Measurements from ENCODE around the gene SCAMP2.

SCAMP2 gene

GRCh38 chr15:74845208-74845568, 28.0 kb downstream of the SCAMP2 start:
- DNase-seq (ENCODE audit: low read depth): no peak
- TF ChIP-seq MAX (IDR thresholded peaks at IDR 0.05; ENCODE audit: low read depth, low read length) (no peak), MYC (IDR thresholded peaks at IDR 0.05; ENCODE audit: low read depth, low read length) (no peak), CTCF (IDR thresholded peaks at IDR 0.05; ENCODE audit: low read depth, low read length) (no peak), POLR2A (IDR thresholded peaks at IDR 0.05; ENCODE audit: extremely low read depth, insufficient read length) (no peak)
- no peak overlapping the region for H3K4me3 ChIP-seq (ENCODE audit: low read depth, low read length)

GRCh38 chr15:74844319-74845207, 28.6 kb downstream of the SCAMP2 start:
- TF ChIP-seq POLR2A (IDR thresholded peaks at IDR 0.05; ENCODE audit: extremely low read depth, insufficient read length): no peak
- no peak overlapping the region for H3K4me3 ChIP-seq (ENCODE audit: low read depth, low read length)
- no peak for DNase-seq (ENCODE audit: low read depth)

- TF ChIP-seq CTCF (IDR thresholded peaks at IDR 0.05; ENCODE audit: low read depth, low read length) (no peak), MYC (IDR thresholded peaks at IDR 0.05; ENCODE audit: low read depth, low read length) (no peak), MAX (IDR thresholded peaks at IDR 0.05; ENCODE audit: low read depth, low read length) (no peak), POLR2A (IDR thresholded peaks at IDR 0.05; ENCODE audit: extremely low read depth, insufficient read length) (no peak)
- DNase-seq (ENCODE audit: low read depth): peak; percentile 33
- peak overlapping the region; percentile 55 for H3K4me3 ChIP-seq (ENCODE audit: low read depth, low read length)
Measured at GRCh38 chr15:74843891-74844299, 29.3 kb downstream of the SCAMP2 start.

- TF ChIP-seq POLR2A (IDR thresholded peaks at IDR 0.05; ENCODE audit: extremely low read depth, insufficient read length) (no peak), CTCF (IDR thresholded peaks at IDR 0.05; ENCODE audit: low read depth, low read length) (no peak), MYC (IDR thresholded peaks at IDR 0.05; ENCODE audit: low read depth, low read length) (no peak), MAX (IDR thresholded peaks at IDR 0.05; ENCODE audit: low read depth, low read length) (no peak)
- DNase-seq (ENCODE audit: low read depth): no peak
- H3K4me3 ChIP-seq (ENCODE audit: low read depth, low read length): peak overlapping the region; percentile 55
Measured at GRCh38 chr15:74843445-74843828, 29.7 kb downstream of the SCAMP2 start.

- TF ChIP-seq MYC (IDR thresholded peaks at IDR 0.05; ENCODE audit: low read depth, low read length) (peak; percentile 98), POLR2A (IDR thresholded peaks at IDR 0.05; ENCODE audit: extremely low read depth, insufficient read length) (peak; percentile 83), MAX (IDR thresholded peaks at IDR 0.05; ENCODE audit: low read depth, low read length) (peak; percentile 97), CTCF (IDR thresholded peaks at IDR 0.05; ENCODE audit: low read depth, low read length) (peak; percentile 25)
- peak; percentile 96 for DNase-seq (ENCODE audit: low read depth)
Measured at GRCh38 chr15:74842581-74843444, 30.4 kb downstream of the SCAMP2 start, which contains the start of gene ULK3. TSS of gene ULK3 (minus strand) at chr15:74843156. CDS start at chr15:74843105, 51 bp downstream.

GRCh38 chr15:74841891-74842373, 31.2 kb downstream of the SCAMP2 start:
- peak overlapping the region; percentile 81 for H3K4me3 ChIP-seq (ENCODE audit: low read depth, low read length)
- no peak for DNase-seq (ENCODE audit: low read depth)
- TF ChIP-seq MYC (IDR thresholded peaks at IDR 0.05; ENCODE audit: low read depth, low read length): no peak
- no peak for TF ChIP-seq MAX (IDR thresholded peaks at IDR 0.05; ENCODE audit: low read depth, low read length)
- no peak for TF ChIP-seq POLR2A (IDR thresholded peaks at IDR 0.05; ENCODE audit: extremely low read depth, insufficient read length)
- no peak for TF ChIP-seq CTCF (IDR thresholded peaks at IDR 0.05; ENCODE audit: low read depth, low read length)

More at GRCh38 chr15:74842581-74843444, 30.4 kb downstream of the SCAMP2 start, which contains the start of gene ULK3:
- peak within 1 kb of the TSS; percentile 81 for H3K4me3 ChIP-seq (ENCODE audit: low read depth, low read length)
